LNCaP clone FGC (cell line): ENCODE measurements around the gene DNASE1.

Source experiments
- DNase-seq: peaks from one replicate; pipeline ENCODE4 v3.0.0-alpha.2; 2011; ENCODE audit warnings: low read depth
- H3K4me3 ChIP-seq: 2 replicates; pipeline ENCODE4 v1.5.1; 2011; ENCODE audit warnings: mild to moderate bottlenecking, low read depth, low read length, control low read depth
- TF ChIP-seq, protein P1 (sequence below): IDR thresholded peaks from 2 replicates; pipeline ENCODE4 v1.5.1; 2012; ENCODE audit warnings: mild to moderate bottlenecking; ENCODE audit not compliant: control insufficient read depth, insufficient read depth; ENCODE audit errors: extremely low read depth

DNASE1 gene

DNA sequence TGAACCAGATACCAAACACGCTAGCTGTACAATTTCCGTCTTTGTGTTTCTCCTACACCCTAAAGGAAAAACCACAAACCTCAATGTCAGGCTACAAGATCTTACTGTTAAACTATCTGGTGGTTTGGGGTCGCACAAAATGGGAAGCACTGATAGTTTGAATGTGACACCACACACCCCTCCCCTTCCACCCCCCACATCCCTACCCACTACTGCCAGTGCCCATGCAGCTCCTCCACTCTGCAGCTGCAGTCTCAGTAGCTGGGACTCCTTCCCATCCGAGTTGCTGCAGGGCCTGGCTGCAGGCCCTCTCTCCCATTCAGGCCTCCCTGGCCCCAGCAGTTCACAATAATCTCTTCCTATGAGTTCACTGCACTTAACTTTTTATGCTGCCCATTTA, 44.5 kb downstream of the DNASE1 start:
- no peak for DNase-seq
- TF ChIP-seq, protein P1, sequence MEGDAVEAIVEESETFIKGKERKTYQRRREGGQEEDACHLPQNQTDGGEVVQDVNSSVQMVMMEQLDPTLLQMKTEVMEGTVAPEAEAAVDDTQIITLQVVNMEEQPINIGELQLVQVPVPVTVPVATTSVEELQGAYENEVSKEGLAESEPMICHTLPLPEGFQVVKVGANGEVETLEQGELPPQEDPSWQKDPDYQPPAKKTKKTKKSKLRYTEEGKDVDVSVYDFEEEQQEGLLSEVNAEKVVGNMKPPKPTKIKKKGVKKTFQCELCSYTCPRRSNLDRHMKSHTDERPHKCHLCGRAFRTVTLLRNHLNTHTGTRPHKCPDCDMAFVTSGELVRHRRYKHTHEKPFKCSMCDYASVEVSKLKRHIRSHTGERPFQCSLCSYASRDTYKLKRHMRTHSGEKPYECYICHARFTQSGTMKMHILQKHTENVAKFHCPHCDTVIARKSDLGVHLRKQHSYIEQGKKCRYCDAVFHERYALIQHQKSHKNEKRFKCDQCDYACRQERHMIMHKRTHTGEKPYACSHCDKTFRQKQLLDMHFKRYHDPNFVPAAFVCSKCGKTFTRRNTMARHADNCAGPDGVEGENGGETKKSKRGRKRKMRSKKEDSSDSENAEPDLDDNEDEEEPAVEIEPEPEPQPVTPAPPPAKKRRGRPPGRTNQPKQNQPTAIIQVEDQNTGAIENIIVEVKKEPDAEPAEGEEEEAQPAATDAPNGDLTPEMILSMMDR = no peak
- H3K4me3 ChIP-seq = no peak overlapping the region

DNA sequence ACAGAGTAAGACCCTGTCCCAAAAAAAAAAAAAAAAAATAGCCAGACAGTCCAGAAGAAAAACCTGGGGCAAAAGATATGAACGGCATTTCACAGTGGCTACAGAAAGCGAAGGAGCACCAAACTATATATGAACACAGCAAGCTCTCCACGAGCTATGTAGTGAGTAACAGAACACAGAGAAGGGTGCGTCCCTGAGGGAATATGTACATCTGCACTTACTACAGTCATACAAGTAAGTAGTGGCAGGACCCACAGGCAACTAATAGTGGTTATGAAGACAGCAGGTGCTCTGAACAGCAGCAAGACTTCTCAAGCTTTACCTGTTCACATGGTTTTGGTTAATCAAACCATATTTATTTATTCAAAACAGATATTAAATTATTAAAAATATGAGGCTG, 47.0 kb downstream of the DNASE1 start:
- no peak overlapping the region for H3K4me3 ChIP-seq
- no peak for DNase-seq
- TF ChIP-seq, protein P1 = no peak

DNA sequence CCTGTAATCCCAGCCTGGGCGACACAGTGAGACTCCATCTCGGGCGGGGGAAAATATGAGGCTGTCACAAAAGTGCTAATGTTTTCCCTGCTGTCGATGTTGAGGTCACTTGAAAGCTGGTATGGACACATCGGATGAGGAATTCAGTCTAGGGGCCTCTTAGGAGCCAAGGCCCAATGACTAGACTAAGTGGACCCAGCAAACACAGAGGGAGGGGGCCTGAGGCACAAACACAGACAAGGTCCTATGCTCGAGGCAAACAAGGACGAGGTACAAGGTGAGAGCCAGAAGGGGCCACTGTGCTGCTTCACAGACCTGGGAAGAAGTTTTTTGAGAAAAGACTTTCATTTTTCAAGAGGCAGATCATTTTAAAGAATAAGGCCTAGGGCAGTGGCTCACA, 47.6 kb downstream of the DNASE1 start:
- TF ChIP-seq, protein P1 = no peak
- no peak for DNase-seq

DNA sequence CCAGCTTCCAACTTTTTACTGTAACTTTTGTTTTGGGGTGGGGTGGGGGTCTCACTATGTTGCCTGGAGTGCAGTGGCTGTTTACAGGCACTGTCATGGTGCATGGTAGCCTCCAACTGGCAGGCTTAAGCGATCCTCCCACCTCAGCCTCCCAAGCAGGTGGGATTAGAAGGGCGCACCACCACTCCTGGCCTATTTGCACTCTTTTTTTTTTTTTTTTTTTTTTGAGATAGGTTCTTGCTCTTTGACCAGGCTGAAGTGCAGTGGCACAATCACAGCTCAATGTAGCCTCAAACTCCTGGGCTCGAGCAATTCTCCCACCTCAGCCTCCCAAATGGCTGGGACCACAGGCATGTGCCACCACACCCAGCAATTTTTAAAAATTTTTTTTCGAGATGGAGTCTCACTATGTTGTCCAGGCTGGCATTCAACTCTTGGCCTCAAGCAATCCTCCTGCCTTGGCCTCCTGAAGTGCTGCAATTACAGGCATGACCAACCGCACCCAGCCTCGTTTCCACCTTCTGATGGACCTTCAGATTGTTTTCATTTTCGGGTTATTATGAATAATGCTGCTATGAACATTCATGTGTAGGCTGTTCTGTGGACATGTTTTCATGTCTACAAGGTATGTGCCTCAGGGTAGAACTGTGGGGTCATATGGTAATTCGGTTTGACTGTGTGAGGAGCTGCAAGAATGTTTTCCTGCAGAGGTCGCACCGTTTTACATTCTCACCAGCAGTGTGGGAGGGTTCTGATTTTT, 51.9 kb downstream of the DNASE1 start:
- TF ChIP-seq, protein P1 = no peak
- H3K4me3 ChIP-seq = no peak overlapping the region
- DNase-seq = no peak

More for the DNA sequence above, 47.6 kb downstream of the DNASE1 start:
- no peak overlapping the region for H3K4me3 ChIP-seq
